Stimulated activated CD8-positive, alpha-beta memory T cell treated with anti-CD3 and anti-CD28 coated beads, Interleukin-4, amount 100 ng/mL, for 1 hour (primary cell): ENCODE results near the gene TNFRSF11A.

ENCODE experiments used
- DNase-seq, 2 donors: peaks; one replicate each; pipeline ENCODE4 v3.0.0-alpha.2; 2020; ENCODE audit warnings: low read depth in 2 of 2, low spot score in 1 of 2

TNFRSF11A gene

DNA sequence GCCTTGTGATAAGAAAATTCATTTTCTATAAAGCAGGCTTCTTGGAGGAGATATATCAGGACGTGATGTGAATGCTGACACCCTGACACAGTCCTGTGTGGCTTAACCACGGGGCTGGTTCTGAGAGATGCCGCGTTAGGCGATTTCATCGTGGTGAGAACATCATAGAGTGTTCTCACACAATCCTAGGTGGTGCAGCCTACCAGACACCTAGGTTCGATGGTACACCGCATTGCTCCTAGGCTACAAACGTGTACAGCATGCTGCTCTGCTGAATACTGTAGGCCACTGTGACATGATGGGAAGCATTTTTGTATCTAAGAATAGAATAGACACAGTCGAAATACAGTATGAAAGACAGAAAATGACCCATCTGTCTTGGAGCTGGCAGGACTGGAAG is 82.5 kb downstream of the TNFRSF11A start:
- no peak for DNase-seq

DNA sequence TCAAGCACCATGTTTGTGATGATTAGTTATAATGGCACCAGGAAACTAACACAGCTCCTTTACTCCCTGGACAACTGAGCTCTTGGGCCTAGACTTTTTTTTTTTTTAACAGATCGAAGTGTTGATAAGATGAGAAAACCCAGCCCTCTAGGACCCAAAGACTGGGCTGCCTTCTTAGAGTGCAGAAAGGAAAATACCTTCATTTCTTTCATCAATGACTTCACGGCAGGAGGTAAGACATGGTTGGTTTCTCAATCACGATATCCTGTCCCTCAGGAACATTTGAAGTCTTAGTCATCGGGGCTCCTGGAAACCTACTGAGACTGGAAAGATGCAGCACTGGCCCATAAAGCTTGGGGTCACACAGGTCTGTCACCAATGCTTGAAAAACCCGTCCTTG is 84.7 kb downstream of the TNFRSF11A start:
- no peak for DNase-seq

GRCh38 chr18:62412231-62412979 is 87.3 kb downstream of the TNFRSF11A start:
- DNase-seq: no peak

DNA sequence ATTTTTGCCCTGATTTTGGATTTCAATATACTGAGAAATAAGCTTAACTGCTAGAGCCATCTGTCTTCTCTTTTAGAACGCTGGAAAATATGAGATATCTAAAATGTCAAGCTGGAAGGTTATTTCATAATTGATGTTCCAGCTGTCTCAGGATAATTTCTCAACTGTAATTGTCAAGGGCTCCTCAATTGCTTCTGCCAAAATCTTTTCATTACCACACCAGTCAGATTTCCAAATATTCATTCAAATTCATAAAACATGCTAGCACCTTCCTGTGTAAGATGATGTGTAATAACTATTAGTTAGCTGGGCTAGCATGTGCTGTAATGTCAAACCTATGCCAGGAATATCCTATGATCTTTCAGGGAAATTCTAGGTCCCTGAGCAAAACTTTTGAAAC is 88.1 kb downstream of the TNFRSF11A start:
- DNase-seq: no peak

GRCh38 chr18:62418258-62418657 is 93.1 kb downstream of the TNFRSF11A start:
- DNase-seq: no peak

DNA sequence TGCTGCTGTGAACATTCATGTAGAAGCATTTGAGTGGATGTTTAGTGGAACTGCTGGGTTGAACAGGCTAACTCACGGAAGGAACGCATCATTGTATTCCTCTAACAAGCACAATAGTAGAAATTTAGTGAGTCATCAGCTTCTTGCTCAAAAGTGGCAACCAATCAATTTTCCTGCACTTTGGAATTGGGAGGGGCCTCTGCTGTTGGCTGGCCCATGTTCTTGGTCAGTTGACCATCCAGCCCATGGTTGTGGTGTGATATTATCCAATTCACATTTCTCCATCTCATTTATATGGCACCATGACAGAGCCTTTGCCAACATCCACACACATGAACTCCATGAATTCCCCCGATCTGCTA is 95.0 kb downstream of the TNFRSF11A start:
- no peak for DNase-seq

DNA sequence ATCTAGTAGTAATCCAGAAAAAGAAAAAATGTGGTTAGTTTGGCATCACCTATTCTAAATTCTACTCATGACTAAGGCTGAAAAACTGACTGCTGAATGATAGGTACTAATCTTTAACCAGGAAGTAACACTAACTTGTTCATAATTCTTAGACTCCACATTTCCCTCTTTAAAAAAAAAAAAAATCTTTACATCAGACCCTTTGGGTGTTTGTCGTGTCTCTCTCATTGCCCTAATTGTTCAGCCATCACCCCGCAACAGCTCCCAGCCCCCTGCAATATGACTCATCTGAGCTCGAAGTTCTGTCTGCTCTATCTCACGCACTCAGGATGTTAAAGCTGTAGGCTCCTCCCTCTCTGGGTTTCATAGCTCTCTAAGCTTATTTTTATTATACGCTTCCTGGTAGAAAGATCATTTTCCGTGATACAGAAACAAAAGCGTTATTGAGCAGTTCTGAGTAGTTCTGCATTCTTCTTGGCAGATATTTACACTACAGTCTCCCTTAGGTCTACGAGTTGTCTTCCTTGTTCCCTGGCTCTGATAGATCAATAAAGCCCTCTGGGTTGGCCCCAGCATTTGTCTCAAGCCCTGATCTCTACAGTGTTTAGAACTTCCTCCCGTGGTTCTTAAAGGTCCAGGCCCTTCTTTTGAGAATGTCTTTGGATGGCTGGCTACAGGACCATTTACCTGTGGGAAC is 95.6 kb downstream of the TNFRSF11A start:
- peak in 1 of 2 donors; percentile 41 for DNase-seq

DNA sequence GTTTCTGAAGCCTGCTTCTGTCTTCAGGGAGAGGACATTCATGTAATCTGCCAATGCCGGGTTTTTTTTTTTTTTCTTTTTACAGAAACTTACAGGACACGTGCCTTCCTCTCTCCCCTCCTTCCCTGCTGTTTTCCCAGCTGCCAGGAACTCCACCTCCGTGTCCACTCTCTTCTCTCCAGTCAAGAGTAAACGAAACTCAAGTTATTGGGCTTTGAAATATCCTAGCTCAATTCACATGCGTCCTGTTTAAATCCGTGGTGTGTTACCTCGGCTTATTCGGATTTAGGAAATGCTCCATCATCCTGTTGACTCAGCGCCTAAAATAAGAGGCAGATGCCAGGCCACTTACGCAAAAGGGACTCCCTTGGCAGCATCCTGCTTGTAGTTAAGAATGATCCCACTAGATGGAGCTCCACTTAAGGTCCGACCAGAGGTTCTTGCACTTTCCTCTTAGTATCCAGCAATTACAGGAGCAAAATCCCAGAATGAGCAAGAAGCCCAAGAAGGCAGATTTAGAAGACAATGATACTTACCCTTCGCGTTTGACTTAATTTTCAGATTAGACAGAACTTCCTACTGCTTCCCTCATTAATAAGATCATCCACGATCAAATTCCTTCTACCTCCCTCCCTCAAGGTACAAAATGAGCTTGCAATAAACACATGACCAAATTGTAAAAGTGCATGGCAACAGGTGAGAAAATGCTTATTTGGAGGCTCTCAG is 100.5 kb downstream of the TNFRSF11A start:
- DNase-seq: peak in 1 of 2 donors; percentile 9

GRCh38 chr18:62426191-62426488 is 101.0 kb downstream of the TNFRSF11A start:
- no peak for DNase-seq

DNA sequence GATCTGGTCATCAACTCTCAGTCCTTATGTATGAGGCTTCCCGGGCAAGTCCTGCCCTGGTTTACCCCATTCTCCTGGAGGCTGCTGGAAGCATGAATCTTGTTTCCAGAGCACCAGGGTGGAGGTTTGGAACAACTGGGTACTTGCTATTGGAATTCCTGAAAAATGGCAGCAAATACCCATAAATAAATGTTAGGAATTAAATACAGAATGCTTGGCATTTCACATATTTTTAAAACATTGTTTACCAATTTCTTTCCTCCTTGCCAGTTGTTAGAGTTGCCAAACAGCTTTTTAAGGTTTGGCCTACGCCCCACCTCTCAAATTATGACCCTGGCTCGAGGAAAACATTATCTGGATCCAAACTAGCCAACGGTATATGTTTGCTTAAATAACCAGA is 107.1 kb downstream of the TNFRSF11A start:
- no peak for DNase-seq

- DNase-seq: no peak
Measured at GRCh38 chr18:62434798-62435197, 109.7 kb downstream of the TNFRSF11A start.

GRCh38 chr18:62435435-62436031 is 110.4 kb downstream of the TNFRSF11A start:
- no peak for DNase-seq

- DNase-seq: no peak
Measured at GRCh38 chr18:62436636-62437234, 111.6 kb downstream of the TNFRSF11A start.

DNA sequence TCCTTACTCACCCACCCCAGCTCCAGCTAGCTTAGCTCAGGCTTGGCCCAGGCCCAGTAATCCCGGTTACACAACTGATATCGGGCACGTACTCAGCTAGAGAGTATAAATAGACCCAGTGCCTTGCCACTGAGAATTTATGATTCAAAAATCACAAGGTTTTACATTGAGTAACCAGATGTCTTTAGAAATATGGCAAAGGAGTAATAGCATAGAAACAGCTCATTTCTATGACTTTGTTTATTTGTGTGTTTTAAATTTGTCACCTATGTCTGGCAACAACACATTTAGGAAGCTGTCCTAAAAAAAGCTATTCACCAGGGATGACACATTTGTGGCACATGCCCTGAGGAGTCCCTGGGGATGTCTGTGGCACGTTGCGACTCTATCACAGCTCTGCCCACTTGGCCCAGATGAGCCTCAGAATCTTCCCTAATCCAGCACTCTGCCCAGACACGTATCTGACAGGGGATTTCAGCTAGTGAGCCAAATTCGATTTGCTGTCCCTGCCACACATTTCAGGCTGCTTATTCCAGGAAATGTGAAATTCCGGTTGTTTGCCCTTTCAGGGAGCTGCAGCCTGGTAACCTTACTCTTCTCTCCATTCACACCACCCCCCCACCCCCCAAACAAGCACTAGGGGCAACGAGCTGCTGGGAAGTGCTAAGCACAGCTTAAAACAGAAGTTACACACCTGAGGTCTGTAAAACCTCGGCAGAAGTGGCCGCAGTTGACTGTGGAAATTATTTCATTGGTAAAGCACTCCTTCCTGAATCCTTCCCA is 112.3 kb downstream of the TNFRSF11A start:
- no peak for DNase-seq

DNA sequence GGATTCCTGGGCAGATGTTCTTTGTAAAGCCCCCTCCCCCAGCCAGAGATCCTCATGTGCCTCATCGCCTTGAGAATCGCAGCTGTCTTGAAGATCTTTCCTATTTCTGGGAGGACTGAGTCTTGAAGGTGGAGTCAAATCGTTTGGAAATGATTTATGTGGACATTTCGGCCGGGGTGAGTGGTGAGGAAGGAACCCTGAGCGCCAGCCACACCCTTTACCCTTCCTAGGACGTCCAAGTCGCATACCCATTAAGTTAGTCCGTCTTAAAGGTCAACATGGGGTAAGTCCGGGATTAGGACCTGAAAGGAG is 112.9 kb downstream of the TNFRSF11A start:
- DNase-seq: no peak

- DNase-seq: no peak
Measured at GRCh38 chr18:62438402-62438801, 113.3 kb downstream of the TNFRSF11A start.

DNA sequence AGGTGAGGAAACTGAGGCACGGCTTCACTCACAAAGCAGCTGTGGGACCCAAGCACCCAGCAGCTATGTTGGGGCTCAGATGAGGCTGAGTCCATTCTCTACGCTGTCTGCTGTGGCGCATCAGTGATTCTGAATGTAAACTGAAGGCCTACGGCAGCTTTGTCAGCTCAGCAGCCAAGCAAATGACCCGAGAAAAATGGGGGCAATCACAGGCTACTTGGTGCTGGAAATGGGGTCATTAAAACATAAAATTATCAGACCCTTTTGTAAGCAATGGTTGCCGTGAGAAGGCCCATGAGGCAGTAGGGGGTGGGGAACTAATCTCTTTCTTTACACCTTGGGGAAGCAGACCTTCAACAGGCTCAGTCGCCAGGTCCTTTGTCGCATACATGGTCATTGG is 113.8 kb downstream of the TNFRSF11A start:
- no peak for DNase-seq
